IPS DF 6.9 (cell line): ENCODE data around the gene JMJD7.

ENCODE experiments used
- DNase-seq: peaks from one replicate; pipeline ENCODE4 v3.0.0-alpha.2; 2013; ENCODE audit warnings: low read depth, low spot score
- H3K27ac ChIP-seq: one replicate; pipeline ENCODE4 v1.5.1; 2013; ENCODE audit warnings: low read length, control low read depth
- H3K27me3 ChIP-seq: 2 replicates; pipeline ENCODE4 v1.6.1; 2013; ENCODE audit warnings: mild to moderate bottlenecking, low read length; ENCODE audit not compliant: control insufficient read depth, insufficient read depth
- H3K36me3 ChIP-seq: 2 replicates; pipeline ENCODE4 v1.6.1; 2013; ENCODE audit warnings: low read length; ENCODE audit not compliant: control insufficient read depth, insufficient read depth
- H3K4me1 ChIP-seq: 2 replicates; pipeline ENCODE4 v1.6.1; 2013; ENCODE audit warnings: low read length; ENCODE audit not compliant: control insufficient read depth, insufficient read depth
- H3K4me3 ChIP-seq: 2 replicates; pipeline ENCODE4 v1.5.1; 2013; ENCODE audit warnings: mild to moderate bottlenecking, low read length
- H3K9me3 ChIP-seq: 2 replicates; pipeline ENCODE4 v1.6.1; 2013; ENCODE audit warnings: low read length, inconsistent platforms; ENCODE audit not compliant: control insufficient read depth, insufficient read depth
- WGBS: extraction: QIAGEN DNeasy Blood & Tissue Kit; methylation state at CpG from one replicate; pipeline ENCODE4 v1.1.7; 2013; ENCODE audit warnings: mixed read lengths, missing lambda C conversion rate; ENCODE audit not compliant: insufficient read length, insufficient coverage; 5-methylcytosine and 5-hydroxymethylcytosine counted together

JMJD7 gene

DNA sequence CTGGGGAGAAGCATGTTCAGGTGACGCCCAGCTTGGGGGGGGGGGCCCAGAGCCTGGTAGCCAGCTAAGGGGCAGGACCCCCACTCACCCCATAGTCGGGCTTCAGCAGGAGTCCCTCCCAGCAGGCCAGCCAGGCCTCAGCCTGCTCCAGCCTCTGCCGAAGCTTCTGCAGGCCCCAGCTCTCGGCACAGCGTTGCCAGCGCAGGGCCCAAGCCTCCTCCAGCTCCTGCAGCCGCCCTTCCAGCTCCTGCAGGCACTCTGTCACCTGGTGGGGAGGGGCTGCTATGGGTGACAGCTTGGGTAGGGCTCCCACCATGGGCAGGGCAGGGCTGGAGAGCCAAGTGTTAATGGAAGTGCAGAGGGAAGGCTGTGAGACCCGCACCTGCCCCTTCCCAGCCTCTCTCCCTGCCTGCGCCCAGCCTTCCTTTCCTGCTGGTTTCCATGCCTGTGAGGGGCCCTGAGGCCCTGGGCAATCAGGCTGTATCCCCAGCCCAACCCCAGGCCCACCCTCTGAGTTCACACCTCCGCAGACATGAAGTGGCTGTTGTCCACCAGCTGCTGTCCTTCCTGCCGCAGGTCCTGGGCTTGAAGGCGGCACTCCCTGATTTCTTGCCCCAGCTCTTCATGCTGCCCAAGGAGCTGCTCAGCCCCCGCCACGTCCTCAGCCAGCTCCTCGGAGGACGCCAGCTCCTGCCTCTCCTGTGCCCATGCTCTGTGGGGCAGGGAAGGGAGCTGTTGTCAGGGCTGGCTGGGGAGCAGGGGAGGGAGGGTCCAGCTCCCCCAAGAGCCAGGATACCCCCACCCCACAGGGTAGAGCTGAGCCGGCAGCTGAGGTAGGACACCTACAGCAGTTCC lies 25.1 kb downstream of the JMJD7 start:
- no CpG with 5 or more reads among the region's 17 CpGs for WGBS
- Histone ChIP-seq H3K9me3 (no peaks in the 10 kb centered on the region), H3K4me3 (no peak overlapping the region), H3K4me1 (no peaks in the 10 kb centered on the region; the same call in 1 of the 2 replicates), H3K36me3 (peaks cover 3% of the 10 kb centered on the region), H3K27me3 (no peaks in the 10 kb centered on the region), H3K27ac (no peak overlapping the region)
- no peak for DNase-seq

DNA sequence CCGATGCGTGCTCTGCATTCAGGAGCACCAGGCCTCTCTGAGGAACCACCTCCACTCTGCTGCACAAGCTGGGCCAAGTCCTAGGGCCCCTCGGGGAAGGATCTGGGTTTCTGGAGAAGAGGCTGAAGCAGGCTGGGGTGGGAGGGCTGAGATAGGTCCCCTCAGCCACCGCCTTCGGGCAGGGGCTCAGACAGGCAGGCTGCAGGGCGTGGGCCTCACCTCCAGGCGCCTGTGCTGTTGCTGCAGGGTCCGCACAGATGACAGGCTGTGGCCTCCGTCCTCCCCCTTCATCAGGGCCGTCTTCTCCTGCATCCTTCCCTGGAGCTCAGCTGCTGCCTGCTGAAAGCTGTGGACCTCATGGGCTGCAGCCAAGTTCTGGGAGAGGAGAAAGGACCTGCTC lies 25.9 kb downstream of the JMJD7 start:
- Histone ChIP-seq H3K9me3 (no peaks in the 10 kb centered on the region), H3K4me1 (no peaks in the 10 kb centered on the region; the same call in 1 of the 2 replicates), H3K27ac (no peak overlapping the region), H3K27me3 (no peaks in the 10 kb centered on the region), H3K36me3 (no peaks in the 10 kb centered on the region; the same call in 1 of the 2 replicates), H3K4me3 (no peak overlapping the region)
- no peak for DNase-seq
- WGBS = no CpG with 5 or more reads among the region's 10 CpGs

DNA sequence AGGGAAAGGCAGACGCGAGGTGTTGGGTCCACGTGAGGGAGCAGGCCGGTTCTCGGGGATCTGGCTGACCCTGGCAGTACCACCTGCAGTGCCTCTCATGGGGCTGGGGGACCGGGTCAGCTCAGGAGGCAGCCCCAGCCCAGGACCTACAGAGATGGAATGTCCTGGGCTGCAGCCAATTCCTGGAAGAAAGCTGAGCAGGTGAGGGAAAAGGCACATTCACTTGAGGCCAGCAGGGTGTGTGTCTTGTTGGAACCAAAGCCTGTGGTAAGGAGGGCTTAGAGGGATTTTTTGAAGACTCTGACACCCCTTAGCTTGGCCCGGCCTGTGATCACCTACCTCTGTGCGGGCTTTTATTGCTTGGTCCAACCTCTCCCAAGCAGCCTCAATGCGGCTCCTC lies 26.6 kb downstream of the JMJD7 start:
- H3K27me3 ChIP-seq = no peaks in the 10 kb centered on the region
- WGBS = no CpG with 5 or more reads among the region's 9 CpGs
- H3K4me3 ChIP-seq = no peak overlapping the region
- DNase-seq = no peak
- no peaks in the 10 kb centered on the region for H3K4me1 ChIP-seq
- H3K9me3 ChIP-seq = no peaks in the 10 kb centered on the region
- H3K36me3 ChIP-seq = no peaks in the 10 kb centered on the region; the same call in 1 of the 2 replicates
- no peak overlapping the region for H3K27ac ChIP-seq

DNA sequence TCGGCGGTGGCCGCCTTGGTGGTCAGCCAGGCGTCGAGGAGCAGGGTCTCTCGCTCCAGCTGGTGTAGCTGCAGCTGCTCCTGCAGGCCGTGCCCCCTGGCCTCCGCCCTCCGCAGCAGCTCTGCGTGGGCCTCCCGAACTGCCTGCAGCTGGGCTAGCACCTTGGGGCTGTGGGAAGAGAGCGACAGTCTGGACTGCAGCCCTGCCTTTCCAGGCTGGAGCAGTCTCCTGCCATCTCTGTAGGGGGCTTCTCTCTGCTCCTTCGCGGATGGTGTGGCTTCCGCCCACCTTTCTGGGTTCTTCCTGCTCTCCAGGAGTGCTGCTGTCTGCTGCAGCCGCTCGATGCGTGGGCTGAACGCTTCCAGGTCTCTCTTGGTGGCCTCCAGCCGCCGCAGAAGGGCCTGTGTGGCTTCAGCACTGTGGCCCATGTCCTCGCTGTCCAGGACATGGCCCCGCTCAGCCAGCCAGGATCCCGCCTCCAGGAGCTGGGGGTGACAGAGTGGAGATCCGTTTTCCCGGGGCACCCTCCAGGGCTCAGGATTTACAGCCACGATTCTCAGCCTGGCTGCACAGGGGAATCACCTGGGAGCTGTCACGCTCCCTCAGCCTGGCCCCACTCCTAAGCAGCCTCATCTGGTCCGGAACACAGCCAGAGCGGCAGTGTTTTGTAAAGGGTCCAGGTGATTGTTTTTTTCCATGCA lies 27.5 kb downstream of the JMJD7 start:
- no peaks in the 10 kb centered on the region for H3K27me3 ChIP-seq
- H3K36me3 ChIP-seq = no peaks in the 10 kb centered on the region; the same call in 1 of the 2 replicates
- H3K27ac ChIP-seq = no peak overlapping the region
- no peak for DNase-seq
- no peaks in the 10 kb centered on the region for H3K9me3 ChIP-seq
- no peaks in the 10 kb centered on the region for H3K4me1 ChIP-seq
- no CpG with 5 or more reads among the region's 30 CpGs for WGBS
- no peak overlapping the region for H3K4me3 ChIP-seq

DNA sequence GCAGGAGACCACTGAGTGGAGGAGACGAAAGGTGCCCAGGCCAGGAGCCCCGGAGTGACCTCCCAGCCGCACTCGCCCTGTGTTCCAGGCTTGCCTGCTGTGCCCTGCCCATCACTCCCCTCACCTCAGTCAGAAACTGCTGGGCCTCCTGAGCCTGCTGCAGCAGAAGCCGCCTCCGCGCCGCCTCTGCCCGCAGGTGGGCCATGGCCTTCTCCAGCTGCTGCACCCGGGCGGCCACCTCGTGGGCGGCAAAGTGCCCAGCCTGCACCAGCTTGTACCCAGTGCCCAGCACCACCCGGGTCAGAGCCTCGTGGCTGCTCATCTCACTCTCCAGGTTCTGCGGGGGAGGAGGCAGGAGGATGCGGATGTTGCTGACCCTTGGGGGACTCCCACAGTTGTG lies 28.4 kb downstream of the JMJD7 start:
- no CpG with 5 or more reads among the region's 17 CpGs for WGBS
- no peaks in the 10 kb centered on the region for H3K9me3 ChIP-seq

DNA sequence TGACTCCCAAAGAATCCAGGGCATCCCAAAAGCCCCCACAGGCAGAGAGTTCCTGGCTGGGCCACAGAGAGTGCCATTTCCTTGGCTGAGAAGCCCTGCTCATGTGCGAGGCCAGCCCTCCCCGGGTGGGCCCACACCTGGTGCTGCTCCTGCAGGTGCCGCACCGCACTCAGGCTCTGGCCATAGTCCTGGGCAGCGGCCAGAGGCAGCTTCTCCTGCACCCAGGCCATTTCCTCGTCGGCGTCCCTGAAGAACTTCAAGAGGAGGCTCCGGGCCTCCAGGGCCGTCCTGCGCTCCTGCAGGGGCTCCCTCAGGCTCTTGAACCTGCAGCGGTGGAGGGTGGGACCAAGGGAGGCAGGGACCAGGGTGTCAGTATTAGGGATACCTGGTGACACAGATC lies 28.8 kb downstream of the JMJD7 start:
- H3K27ac ChIP-seq = no peak overlapping the region
- H3K36me3 ChIP-seq = no peaks in the 10 kb centered on the region; the same call in 1 of the 2 replicates
- H3K9me3 ChIP-seq = no peaks in the 10 kb centered on the region
- DNase-seq = no peak
- no peaks in the 10 kb centered on the region for H3K4me1 ChIP-seq
- no peak overlapping the region for H3K4me3 ChIP-seq
- WGBS = no CpG with 5 or more reads among the region's 12 CpGs
- H3K27me3 ChIP-seq = no peaks in the 10 kb centered on the region

More for the DNA sequence above, 28.4 kb downstream of the JMJD7 start:
- Histone ChIP-seq H3K27me3 (no peaks in the 10 kb centered on the region), H3K36me3 (no peaks in the 10 kb centered on the region; the same call in 1 of the 2 replicates), H3K27ac (no peak overlapping the region), H3K4me1 (no peaks in the 10 kb centered on the region), H3K4me3 (no peak overlapping the region)
- no peak for DNase-seq

DNA sequence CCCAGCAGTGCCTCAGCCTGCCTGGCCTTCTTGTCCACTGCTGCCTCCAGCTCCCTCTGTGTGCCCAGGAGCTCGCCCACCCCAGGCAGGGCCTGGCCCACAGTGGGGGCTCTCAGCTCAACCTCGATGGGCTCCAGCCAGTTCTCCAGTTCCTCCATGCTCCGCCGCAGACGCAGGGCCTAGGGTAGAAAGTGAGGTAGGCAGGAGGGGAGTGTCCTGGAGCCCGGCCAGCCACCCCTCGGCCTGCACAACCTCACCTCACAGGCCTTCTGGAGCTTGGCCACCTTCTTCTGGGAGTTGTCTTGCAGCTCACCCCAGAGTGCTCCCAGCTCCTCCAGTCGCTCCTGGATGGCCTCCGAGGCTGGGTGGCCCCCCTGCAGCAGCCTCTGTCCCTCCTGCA lies 29.4 kb downstream of the JMJD7 start:
- H3K4me3 ChIP-seq = no peak overlapping the region
- no peaks in the 10 kb centered on the region; the same call in 1 of the 2 replicates for H3K36me3 ChIP-seq
- no peaks in the 10 kb centered on the region for H3K27me3 ChIP-seq
- no CpG with 5 or more reads among the region's 9 CpGs for WGBS
- H3K9me3 ChIP-seq = no peaks in the 10 kb centered on the region
- no peak overlapping the region for H3K27ac ChIP-seq
- DNase-seq = no peak
- H3K4me1 ChIP-seq = no peaks in the 10 kb centered on the region

DNA sequence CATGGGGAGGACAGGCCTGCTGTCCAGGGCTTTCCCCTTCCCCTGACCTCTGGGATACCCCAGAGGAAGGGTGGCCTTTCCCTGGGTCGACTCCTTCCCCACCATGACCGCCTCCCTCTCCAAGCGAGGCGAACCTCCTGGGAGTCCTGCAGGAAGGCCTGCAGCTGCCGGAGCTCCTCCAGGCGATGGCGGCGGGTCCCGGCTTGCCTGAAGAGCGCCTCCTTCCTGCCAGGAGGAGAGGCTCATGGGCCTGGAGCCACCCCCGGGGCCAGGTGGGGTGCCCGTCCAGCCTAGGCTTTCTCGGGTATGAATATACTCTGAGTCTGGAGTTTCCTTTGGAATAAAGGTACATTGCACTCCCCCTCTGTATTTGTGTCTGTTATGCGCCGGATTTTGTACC lies 30.9 kb downstream of the JMJD7 start:
- H3K9me3 ChIP-seq = no peaks in the 10 kb centered on the region
- H3K36me3 ChIP-seq = no peaks in the 10 kb centered on the region; the same call in 1 of the 2 replicates
- no peak overlapping the region for H3K27ac ChIP-seq
- H3K4me1 ChIP-seq = no peaks in the 10 kb centered on the region
- no peaks in the 10 kb centered on the region for H3K27me3 ChIP-seq
- no CpG with 5 or more reads among the region's 15 CpGs for whole genome bisulfite sequencing
- no peak for DNase-seq
- no peak overlapping the region for H3K4me3 ChIP-seq

DNA sequence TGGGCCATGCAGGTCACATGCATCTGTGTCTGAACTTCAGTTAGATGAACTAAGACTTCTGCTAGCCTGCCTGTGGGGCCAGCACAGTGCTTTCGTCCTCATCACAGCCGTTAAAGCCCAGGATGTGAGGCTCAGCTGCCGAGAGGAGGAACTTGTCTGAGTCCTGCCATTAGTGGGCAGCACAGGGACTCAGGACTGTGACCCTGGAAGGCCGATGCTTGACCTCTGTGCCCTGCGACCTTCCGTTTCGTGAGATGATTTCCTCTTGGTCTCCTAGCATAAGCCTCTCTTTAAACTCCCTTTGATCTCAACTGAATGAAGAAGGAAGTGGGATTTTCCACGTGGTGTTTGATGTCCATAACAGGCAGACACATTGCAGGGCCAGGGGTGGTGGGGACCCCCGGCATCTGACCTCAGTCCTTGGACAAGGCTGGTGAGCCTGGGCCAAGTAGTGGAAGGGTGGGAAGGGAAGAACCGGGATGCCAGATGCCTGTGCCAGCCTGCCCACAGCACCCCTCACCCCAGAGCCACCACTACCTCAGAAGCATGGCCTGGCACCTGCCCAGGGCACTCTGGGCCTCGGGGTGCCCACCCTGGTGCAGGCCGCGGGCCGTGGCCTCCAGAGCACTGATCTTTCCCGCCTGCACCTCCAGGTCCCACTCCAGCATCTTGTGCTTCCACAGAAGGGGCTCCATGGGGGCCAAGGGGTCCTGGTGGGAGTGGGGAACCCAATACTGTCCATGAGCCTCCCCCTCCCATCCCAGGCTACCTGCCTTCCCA lies 32.3 kb downstream of the JMJD7 start:
- Histone ChIP-seq H3K4me1 (no peaks in the 10 kb centered on the region), H3K36me3 (no peaks in the 10 kb centered on the region; the same call in 1 of the 2 replicates), H3K4me3 (no peak overlapping the region), H3K9me3 (no peaks in the 10 kb centered on the region), H3K27ac (no peak overlapping the region), H3K27me3 (no peaks in the 10 kb centered on the region)
- no peak for DNase-seq
- WGBS = no CpG with 5 or more reads among the region's 15 CpGs

DNA sequence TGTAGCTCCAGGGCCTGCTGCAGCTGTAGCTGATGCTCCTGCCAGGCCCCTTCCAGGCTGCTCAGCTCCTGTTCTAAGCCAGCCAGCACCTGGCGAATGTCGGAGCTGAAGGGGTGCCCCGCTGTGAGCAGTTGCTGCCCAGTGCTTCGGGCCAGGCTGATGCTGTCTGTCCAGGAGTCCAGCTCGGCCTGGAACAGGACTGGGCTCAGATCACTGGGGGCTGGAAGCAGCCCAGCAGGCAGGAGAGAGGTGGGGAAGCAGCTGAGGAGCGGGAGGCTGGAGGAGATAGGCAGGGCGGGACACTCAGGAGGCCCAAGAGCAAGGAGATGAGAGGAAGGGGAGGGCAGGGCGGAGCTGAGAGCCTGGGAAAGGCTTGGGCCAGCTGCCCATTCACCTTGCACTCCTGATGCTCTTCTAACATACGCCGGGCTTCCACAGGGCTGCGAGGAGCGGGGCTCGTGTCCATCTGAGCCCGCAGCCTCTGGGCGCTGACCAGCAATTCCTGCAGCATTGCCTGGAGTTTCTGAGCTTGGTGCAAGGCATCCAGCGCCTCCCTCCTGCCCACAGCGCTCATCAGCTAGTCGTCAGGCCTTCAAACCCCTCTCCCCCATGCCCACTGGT lies 34.0 kb downstream of the JMJD7 start:
- DNase-seq = no peak
- Histone ChIP-seq H3K27me3 (no peaks in the 10 kb centered on the region), H3K9me3 (no peaks in the 10 kb centered on the region), H3K4me3 (no peak overlapping the region), H3K4me1 (no peaks in the 10 kb centered on the region), H3K27ac (no peak overlapping the region), H3K36me3 (no peaks in the 10 kb centered on the region; the same call in 1 of the 2 replicates)
- WGBS = no CpG with 5 or more reads among the region's 18 CpGs
